HG03469 (cell line): ENCODE measurements around the gene SF3B1.
A peak's percentile ranks its signal among the peaks of the same experiment; 100 is the strongest.
"Not testable (repeated sequence)": the region's sequence is repeated elsewhere in the genome, so short reads cannot be mapped to it uniquely, and the experiment has no call there.

Experiments
- ATAC-seq: cut with Tn5 transposase; IDR thresholded peaks from one replicate; pipeline ENCODE4 v1.9.1; 2021; ENCODE audit warnings: mild to moderate bottlenecking, moderate library complexity, moderate number of reproducible peaks; ENCODE audit not compliant: unreplicated experiment

The SF3B1 gene

GRCh38 chr2:197379308-197379917 lies 55.4 kb downstream of the SF3B1 start:
- not testable (repeated sequence) for ATAC-seq

GRCh38 chr2:197378494-197379307 lies 56.1 kb downstream of the SF3B1 start:
- ATAC-seq: no peak

- ATAC-seq: no peak
Observed at GRCh38 chr2:197378086-197378485, 56.7 kb downstream of the SF3B1 start.

- peak; percentile 49 for ATAC-seq
Observed at GRCh38 chr2:197377670-197378069, 57.2 kb downstream of the SF3B1 start.

DNA sequence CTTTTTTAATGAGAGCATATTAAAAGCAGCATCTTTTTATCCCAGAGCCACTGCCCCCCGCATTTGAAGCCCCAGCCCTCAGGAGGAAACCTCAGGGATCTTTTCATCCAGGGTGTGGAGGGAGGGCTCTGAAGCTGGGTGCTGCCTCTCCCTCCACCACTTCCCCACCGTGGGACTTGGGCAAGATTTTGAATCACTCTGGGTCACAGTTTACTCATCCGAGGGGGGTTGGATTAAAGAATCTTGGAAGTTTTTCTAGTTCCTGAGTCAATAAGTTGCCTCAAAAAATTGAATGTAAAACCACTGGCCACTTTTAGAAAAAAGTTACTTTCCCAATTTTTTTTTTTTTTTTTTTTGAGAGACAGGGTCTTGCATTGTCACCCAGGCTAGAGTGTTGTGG lies 62.2 kb downstream of the SF3B1 start:
- ATAC-seq: no peak

DNA sequence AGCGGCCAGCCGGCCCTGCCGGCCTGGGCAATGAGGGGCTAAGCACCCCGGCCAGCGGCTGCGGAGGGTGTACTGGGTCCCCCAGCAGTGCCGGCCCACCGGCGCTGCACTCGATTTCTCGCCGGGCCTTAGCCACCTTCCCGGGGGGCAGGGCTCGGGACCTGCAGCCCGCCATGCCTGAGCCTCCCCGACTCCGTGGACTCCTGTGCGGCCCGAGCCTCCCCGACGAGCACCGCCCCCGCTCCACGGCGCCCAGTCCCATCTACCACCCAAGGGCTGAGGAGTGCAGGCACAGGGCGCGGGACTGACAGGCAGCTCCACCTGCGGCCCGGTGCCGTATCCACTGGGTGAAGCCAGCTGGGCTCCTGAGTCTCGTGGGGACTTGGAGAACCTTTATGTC lies 64.2 kb downstream of the SF3B1 start:
- not testable (repeated sequence) for ATAC-seq

GRCh38 chr2:197369933-197370320 lies 64.9 kb downstream of the SF3B1 start:
- ATAC-seq: no peak

DNA sequence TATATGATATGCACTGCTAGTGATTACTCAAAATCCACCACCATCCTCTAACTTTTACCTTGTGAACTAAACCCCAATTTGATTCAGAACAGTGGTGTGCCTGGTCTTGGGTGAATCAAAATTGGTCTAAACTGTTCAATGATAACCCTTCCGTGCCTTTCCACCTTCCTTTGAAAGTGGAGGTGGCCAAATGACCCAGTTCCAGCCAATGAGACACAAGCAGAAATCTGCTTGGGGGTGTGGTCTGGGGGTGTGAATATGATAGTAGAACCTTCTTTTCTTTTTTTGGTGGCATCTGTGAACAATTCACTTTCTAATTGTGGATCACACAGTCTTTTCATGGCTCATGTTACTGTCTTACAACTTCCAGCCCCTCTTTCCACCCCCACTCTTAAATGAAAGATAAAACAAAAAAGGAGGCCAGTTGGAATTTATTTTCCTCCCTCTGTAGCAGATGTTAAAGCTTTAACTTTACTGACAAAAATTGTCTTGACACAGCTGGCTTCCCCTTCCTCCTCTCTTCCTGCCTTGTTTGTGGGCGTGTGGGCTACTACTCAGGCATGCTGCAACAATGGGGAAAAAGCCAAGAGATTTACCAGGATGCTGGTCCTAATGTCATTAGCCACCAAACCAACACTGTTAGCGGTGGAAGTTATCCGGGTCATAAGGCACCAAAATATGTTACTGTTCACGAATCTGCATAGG lies 65.4 kb downstream of the SF3B1 start:
- ATAC-seq: no peak

GRCh38 chr2:197368412-197368811 lies 66.4 kb downstream of the SF3B1 start:
- no peak for ATAC-seq

DNA sequence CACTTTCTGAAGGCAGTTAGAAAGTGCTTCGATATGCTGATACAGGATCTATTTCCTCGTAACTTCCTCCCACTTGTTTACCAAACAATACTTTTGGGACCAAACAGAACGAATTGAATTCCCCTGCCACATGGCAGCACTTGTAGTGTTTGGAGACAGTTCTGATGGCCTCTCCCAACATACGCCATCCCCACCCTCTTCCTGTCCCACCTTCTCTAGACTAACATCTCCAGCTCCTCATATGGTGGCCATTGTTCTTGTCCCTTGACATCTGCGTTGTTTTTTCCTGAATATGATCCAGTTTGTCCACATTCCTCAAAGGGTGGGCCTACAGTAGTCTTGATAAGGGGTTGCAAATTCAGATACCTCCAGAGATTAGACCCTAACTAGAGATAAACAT lies 70.8 kb downstream of the SF3B1 start:
- no peak for ATAC-seq

DNA sequence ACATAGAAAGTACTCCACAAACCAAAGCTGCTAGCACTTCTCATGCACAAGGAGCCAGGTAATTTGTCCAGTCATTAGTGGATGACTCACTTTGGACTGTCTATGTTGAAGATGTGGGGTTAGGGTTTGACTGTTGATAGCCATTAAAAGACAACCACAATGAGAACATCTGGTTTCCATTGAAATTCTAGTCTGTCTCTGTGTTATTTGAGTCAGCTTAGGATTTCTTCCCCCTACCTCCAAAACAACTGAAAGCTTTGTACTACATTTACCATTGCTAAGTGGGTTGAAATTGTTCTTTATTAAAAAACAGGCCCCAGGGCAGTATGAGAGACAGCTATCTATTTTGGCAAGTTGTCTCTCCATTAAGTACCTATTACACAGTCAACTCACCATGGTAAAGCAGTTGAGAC lies 74.1 kb downstream of the SF3B1 start:
- peak; percentile 75 for ATAC-seq

- no peak for ATAC-seq
Observed at GRCh38 chr2:197359859-197360258, 75.0 kb downstream of the SF3B1 start.

GRCh38 chr2:197358931-197359330 lies 75.9 kb downstream of the SF3B1 start:
- no peak for ATAC-seq

DNA sequence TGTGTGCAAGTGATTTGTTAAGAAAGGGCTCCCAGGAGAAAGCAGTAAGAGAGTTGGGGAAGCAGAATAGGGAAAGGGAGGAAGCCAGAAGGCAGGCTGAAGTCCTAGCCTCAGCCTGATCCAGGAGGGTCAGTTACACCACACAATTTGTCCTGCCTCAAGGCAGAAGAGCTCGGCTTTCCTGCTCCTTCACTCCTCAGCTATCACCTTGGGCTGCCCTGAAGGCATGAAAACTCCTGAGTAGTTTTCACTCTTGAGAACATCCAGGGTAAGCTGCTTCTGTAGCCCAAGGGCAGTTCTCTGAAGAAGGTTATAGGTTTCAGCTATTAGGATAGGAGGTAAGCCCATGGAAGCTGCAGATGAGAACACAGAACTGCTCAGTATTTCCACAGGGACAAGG lies 76.8 kb downstream of the SF3B1 start:
- ATAC-seq: no peak

DNA sequence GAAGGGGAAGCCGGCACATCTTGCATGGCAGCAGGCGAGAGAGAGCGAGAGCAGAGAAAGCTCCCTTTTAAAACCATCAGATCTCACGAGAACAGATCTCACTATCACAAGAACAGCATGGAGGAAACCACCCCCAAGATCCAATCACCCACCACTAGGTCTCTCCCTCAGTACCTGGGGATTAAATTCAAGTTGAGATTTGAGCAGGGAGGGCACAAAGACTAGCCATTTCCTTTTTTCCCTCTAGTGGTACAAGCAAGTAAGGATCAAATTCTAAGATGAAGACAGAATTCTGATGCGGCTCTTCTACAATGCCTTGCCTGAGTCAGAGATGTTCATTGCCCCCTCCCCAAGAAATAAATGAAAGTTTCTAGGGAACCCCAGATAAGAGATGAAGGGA lies 78.7 kb downstream of the SF3B1 start:
- ATAC-seq: no peak

DNA sequence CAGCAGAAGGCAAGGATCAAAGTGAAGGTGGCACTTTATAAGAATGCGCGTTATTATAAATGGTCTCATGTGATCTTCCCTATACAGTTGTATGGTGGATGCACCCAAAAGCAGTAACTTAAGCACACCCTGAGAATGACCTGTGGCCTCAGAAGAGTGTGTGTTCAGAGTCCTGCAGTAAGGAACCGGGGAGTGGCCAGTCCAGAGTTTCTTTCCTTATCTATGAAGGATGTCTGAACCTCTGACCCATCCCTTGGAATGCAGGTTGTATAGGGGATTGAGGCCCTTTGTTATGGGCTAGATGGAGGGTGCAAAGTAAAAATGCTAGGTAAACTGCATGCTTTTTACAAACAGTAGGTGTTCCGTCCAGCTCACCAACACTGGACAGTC lies 80.7 kb downstream of the SF3B1 start:
- no peak for ATAC-seq

DNA sequence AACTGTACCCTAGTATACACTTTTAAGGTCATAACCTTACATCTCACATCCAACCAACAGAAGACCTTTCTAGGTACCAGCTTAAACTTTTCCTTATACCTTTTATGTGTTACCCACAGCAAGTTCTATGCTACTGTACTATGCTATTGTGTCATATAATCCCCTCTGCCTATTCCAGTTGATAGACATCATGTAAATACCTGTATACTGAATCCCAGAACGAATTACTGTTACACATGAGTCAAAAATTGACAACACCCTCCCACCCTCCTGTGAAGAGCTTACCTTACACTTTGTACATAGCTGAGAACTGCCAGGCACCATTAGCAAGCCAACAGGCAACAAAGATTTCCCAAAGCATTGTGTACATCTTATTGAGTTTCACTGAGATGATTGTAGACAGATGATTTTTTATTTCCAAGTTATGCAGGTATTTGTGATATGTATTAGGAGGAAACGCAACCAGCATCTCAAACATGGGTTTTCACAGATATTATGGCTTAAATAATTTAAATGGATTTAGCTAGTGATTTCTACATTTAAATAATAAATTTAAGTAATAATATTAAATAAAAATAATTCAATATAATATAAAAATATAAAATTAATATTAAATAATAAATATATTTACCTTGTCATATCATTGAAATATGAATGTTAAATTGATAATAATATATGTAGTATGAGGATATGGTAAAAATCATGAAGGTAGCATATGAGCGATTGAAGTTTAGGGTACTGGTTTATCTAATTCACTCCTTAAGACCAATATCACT lies 81.2 kb downstream of the SF3B1 start:
- ATAC-seq: no peak

DNA sequence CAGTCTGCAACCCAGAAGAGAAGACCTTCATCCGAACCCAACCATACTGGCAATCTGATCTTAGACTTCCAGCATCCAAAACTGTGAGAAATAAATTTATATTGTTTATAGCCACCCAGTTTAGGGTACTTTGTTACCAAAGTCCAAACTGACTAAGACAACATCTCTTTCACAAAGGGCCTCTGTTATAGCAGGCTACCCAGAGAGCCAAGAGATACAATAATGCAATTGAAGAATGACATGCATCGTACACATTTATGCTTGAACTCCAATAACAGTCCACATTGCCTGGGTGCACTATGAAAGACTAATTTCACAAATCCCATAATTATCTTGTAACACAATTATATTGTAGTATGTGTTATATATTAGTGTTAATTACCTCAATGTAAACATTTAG lies 85.1 kb downstream of the SF3B1 start:
- ATAC-seq: no peak

DNA sequence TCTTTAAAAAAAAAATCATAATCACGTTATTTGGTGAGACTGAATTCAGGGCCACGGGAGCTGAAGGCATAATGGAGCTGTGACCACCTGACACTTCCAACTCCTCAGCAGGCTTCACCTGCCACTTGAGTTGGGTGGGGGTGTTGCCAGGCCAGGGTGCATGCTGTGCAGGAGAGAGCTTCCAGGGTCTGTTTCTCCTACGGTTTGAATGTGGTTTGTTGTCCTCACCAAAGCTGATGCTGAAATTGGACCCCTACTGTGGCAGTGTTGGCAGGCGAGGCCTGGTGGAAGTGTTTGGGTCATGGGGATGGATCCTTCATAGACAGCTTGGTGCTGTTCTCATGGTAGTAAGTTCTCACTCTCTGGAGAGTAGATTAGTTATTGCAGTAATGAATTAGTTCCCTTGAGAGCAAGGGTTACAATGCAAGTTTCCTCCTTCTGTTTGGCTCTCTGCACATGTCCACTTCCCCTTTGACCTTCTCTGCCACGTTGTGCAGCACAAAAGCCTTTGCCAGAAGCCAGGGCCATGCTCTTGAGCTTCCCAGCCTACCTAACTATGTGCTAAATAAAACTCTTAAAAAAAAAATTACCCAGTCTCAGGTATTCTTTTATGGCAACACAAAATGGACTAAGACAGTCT lies 86.0 kb downstream of the SF3B1 start:
- ATAC-seq: no peak

GRCh38 chr2:197345846-197346370 lies 88.9 kb downstream of the SF3B1 start:
- ATAC-seq: no peak
